IPS DF 6.9 (cell line): ENCODE data around the gene CBL.
A peak's percentile ranks its signal among the peaks of the same experiment; 100 is the strongest.

Experiments
- DNase-seq: peaks from one replicate; pipeline ENCODE4 v3.0.0-alpha.2; 2013; ENCODE audit warnings: low read depth, low spot score
- H3K27ac ChIP-seq: one replicate; pipeline ENCODE4 v1.5.1; 2013; ENCODE audit warnings: low read length, control low read depth
- H3K27me3 ChIP-seq: 2 replicates; pipeline ENCODE4 v1.6.1; 2013; ENCODE audit warnings: mild to moderate bottlenecking, low read length; ENCODE audit not compliant: control insufficient read depth, insufficient read depth
- H3K36me3 ChIP-seq: 2 replicates; pipeline ENCODE4 v1.6.1; 2013; ENCODE audit warnings: low read length; ENCODE audit not compliant: control insufficient read depth, insufficient read depth
- H3K4me1 ChIP-seq: 2 replicates; pipeline ENCODE4 v1.6.1; 2013; ENCODE audit warnings: low read length; ENCODE audit not compliant: control insufficient read depth, insufficient read depth
- H3K4me3 ChIP-seq: 2 replicates; pipeline ENCODE4 v1.5.1; 2013; ENCODE audit warnings: mild to moderate bottlenecking, low read length
- H3K9me3 ChIP-seq: 2 replicates; pipeline ENCODE4 v1.6.1; 2013; ENCODE audit warnings: low read length, inconsistent platforms; ENCODE audit not compliant: control insufficient read depth, insufficient read depth
- whole genome bisulfite sequencing: extraction: QIAGEN DNeasy Blood & Tissue Kit; methylation state at CpG from one replicate; pipeline ENCODE4 v1.1.7; 2013; ENCODE audit warnings: mixed read lengths, missing lambda C conversion rate; ENCODE audit not compliant: insufficient read length, insufficient coverage; 5-methylcytosine and 5-hydroxymethylcytosine counted together

The CBL gene

DNA sequence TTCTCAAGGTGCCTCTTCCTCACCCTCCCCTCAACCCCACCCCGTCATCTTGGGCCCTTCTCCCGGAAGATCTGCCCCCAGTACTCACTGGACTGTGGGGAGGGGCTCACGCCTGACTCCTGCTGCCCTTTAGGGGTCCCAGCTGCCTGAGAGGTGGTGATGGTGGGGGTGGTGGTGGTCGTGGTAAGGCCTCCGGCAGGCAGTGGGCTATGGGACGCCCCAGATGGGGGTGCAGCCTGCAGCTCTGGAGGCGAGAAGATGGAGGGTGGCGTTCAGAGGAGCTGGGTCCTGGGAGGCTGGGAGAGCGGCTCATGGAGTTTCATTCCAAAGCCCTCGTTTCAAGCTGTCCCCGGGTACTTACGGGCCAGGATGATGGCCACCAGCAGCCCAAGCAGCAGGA, 139.5 kb downstream of the CBL start:
- Histone ChIP-seq H3K36me3 (no peaks in the 10 kb centered on the region), H3K4me3 (no peak overlapping the region), H3K4me1 (peaks cover 5% of the 10 kb centered on the region; the same call in 1 of the 2 replicates), H3K27me3 (peaks cover 12% of the 10 kb centered on the region; the same call in 1 of the 2 replicates), H3K27ac (no peak overlapping the region), H3K9me3 (no peaks in the 10 kb centered on the region)
- no CpG with 5 or more reads among the region's 12 CpGs for WGBS
- DNase-seq = no peak

- peaks cover 5% of the 10 kb centered on the region; the same call in 1 of the 2 replicates for H3K27me3 ChIP-seq
- DNase-seq = no peak
- no peak within 1 kb of the TSS for H3K27ac ChIP-seq
- no peak within 1 kb of the TSS for H3K4me3 ChIP-seq
- no CpG with 5 or more reads among the region's 6 CpGs for WGBS
- H3K4me1 ChIP-seq = 0 out of 2 replicates have a peak, but pooled peaks cover 2% of the 10 kb centered on the region
- H3K36me3 ChIP-seq = no peaks in the 10 kb centered on the region
- H3K9me3 ChIP-seq = no peaks in the 10 kb centered on the region
Measured at GRCh38 chr11:119346605-119347004, 140.5 kb downstream of the CBL start, which contains the start of gene MFRP. TSS of gene MFRP (minus strand) at chr11:119346705. CDS start at chr11:119346513, 192 bp downstream.

GRCh38 chr11:119347242-119347641, 141.1 kb downstream of the CBL start:
- no peaks in the 10 kb centered on the region for H3K27me3 ChIP-seq
- no peak for DNase-seq
- H3K4me1 ChIP-seq = no peaks in the 10 kb centered on the region
- WGBS = no CpG with 5 or more reads among the region's 2 CpGs
- no peaks in the 10 kb centered on the region for H3K36me3 ChIP-seq
- no peaks in the 10 kb centered on the region for H3K9me3 ChIP-seq
- no peak overlapping the region for H3K4me3 ChIP-seq
- no peak overlapping the region for H3K27ac ChIP-seq

DNA sequence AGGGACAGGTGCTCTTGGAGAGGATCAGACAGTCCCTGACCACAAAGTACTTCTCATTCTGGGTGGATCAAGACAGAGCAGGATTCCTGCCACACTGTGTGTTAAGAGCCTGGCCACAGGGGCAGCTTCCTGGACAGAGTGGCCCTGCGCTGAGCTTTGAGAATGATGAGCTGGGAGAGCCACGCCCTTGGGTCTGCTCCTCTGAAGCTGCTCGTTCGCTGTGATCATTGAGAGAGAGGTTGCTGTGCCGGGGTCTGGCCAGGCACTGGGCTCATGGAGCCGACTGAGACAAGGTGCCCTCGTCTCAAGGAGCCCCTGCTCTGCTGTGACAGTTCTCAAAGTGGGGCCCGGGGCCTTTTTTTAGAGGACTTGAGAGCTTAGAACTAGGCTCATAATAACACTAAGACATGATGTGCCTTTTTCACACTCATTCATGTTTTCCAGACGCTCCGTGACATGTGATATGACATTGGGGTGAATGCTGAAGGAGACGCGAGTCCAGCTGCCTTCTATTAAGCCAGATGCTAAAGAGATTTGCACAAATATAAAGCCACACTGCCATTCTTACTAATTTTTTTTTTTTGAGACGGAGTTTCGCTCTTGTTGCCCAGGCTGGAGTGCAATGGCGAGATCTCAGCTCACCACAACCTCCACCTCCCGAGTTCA, 141.9 kb downstream of the CBL start:
- Histone ChIP-seq H3K4me1 (no peaks in the 10 kb centered on the region), H3K36me3 (no peaks in the 10 kb centered on the region), H3K27ac (no peak overlapping the region), H3K27me3 (no peaks in the 10 kb centered on the region), H3K4me3 (no peak overlapping the region), H3K9me3 (no peaks in the 10 kb centered on the region)
- WGBS = no CpG with 5 or more reads among the region's 16 CpGs
- DNase-seq = no peak

- H3K9me3 ChIP-seq = no peaks in the 10 kb centered on the region
- no peak overlapping the region for H3K27ac ChIP-seq
- no peak overlapping the region for H3K4me3 ChIP-seq
- WGBS = no CpG with 5 or more reads among the region's 6 CpGs
- H3K27me3 ChIP-seq = no peaks in the 10 kb centered on the region
- no peak for DNase-seq
- H3K36me3 ChIP-seq = no peaks in the 10 kb centered on the region
- no peaks in the 10 kb centered on the region for H3K4me1 ChIP-seq
Measured at GRCh38 chr11:119350302-119350701, 144.2 kb downstream of the CBL start.

- Histone ChIP-seq H3K4me3 (no peak overlapping the region), H3K4me1 (no peaks in the 10 kb centered on the region), H3K9me3 (no peaks in the 10 kb centered on the region), H3K27me3 (no peaks in the 10 kb centered on the region), H3K36me3 (no peaks in the 10 kb centered on the region), H3K27ac (no peak overlapping the region)
- no peak for DNase-seq
- no CpG with 5 or more reads among the region's 2 CpGs for WGBS
Measured at GRCh38 chr11:119351232-119351631, 145.1 kb downstream of the CBL start.

- no peaks in the 10 kb centered on the region for H3K4me1 ChIP-seq
- no peaks in the 10 kb centered on the region for H3K36me3 ChIP-seq
- no peak overlapping the region for H3K27ac ChIP-seq
Measured at GRCh38 chr11:119352857-119353260, 146.7 kb downstream of the CBL start.

DNA sequence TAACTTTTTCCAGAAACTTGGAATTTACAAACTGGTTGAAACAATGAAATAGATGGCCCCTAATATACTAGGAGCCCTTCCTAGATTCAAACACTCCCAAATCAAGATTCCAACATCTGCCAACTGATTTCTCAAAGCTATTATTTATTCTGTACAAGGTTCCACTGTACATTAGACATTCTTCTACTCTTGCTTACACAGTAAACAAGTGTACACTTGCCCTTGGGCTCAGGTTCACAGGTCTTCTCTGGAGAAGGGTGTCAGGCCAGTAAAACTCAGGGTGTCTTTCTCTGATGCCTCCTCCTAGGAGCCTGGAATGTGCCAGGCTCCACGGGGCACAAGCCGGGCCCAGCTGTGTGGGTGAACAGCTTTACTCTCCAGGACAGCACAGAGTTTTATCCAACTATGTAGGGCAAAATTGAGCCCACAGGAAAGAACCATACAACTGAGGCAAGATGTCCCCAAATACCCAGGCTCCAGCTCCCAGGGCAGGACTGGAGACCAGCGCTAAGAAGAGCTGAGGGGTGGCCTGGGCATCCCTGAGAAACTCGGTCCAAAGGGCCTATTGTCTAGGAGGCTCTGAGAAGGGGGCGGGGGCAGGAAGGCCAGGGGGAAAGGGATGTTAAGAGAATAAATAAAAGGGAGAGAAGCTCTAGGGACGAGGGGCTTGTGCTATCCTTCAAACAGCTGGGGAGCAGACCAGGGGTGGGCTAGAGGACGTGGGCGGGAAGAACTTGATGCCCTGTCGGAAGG, 149.1 kb downstream of the CBL start:
- no peak for DNase-seq
- no peaks in the 10 kb centered on the region for H3K9me3 ChIP-seq
- no peaks in the 10 kb centered on the region for H3K36me3 ChIP-seq
- H3K4me1 ChIP-seq = no peaks in the 10 kb centered on the region
- H3K4me3 ChIP-seq = no peak overlapping the region
- no peak overlapping the region for H3K27ac ChIP-seq
- no peaks in the 10 kb centered on the region for H3K27me3 ChIP-seq
- no CpG with 5 or more reads among the region's 9 CpGs for WGBS

More at GRCh38 chr11:119352857-119353260, 146.7 kb downstream of the CBL start:
- H3K9me3 ChIP-seq = no peaks in the 10 kb centered on the region
- no CpG with 5 or more reads among the region's 4 CpGs for WGBS
- H3K27me3 ChIP-seq = no peaks in the 10 kb centered on the region
- H3K4me3 ChIP-seq = no peak overlapping the region
- DNase-seq = no peak

DNA sequence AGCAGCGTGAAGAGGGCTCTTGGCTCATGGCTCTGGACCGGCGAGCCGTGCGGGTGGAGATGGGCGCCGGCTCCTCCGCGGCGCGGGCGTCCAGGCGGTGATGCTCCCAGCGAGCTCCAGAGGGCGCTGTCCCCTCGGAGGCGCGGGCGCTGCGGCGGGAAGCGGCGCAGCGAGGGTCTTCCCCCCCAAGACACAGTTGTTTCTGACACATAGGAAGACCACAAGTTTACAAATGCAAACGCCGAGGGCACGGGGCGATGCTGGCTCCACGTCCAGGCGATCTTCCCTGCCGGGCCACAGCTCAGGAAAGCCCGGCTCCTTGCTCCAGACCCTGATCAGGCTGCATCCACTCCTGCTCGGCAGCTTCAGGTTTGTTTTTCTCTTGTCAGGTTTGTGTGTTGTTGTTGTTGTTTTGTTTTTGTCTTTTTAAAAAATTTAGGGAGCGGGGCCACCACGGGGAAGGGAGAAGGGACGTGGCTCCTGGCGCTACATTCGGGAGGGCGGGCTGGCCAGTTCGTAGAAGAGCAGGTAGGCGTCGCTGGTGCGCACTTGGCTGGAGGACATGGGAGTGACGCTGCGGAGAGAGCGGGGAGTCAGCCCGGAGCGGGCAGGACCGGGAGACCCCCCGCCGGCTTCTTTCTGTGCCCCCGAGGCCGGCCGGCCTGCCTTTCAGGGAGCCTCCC, 150.4 kb downstream of the CBL start:
- Histone ChIP-seq H3K4me3 (peak overlapping the region; percentile 37; the same call in 1 of the 2 replicates), H3K4me1 (peaks cover 3% of the 10 kb centered on the region), H3K36me3 (no peaks in the 10 kb centered on the region), H3K27ac (no peak overlapping the region), H3K9me3 (no peaks in the 10 kb centered on the region), H3K27me3 (no peaks in the 10 kb centered on the region)
- WGBS = no CpG with 5 or more reads among the region's 54 CpGs
- DNase-seq = no peak

DNA sequence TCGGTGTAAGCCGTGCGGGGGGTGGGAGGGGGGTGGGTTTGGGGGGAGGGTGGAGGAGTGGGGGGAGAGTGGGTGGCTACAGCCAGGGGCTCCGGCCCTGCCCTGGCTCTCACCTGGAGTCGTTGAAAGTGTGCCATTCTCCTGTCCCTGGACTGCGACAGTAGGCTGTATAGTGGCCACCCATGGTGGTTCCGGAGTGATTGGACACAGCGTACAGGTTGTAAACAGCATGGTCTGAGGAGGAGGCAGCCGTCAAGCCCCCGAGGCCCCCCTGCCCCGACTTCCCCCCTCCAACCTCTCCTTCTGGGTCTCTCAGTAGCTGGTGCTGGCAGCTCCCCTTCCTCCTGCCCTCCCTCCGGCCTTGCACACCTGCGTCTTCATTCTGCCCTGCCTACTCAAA, 150.9 kb downstream of the CBL start:
- no peak overlapping the region; the same call in 1 of the 2 replicates for H3K4me3 ChIP-seq
- no peaks in the 10 kb centered on the region for H3K9me3 ChIP-seq
- no peak overlapping the region for H3K27ac ChIP-seq
- H3K36me3 ChIP-seq = no peaks in the 10 kb centered on the region
- H3K4me1 ChIP-seq = peaks cover 3% of the 10 kb centered on the region
- WGBS = no CpG with 5 or more reads among the region's 13 CpGs
- DNase-seq = no peak
- no peaks in the 10 kb centered on the region for H3K27me3 ChIP-seq
